Skin epidermis (tissue), 12 donors: ENCODE data around the gene FAM89B.

Experiments used
- H3K27ac ChIP-seq, 21 experiments: fragments of 200-600 bp; sonication (generic) in 11 of 21; one replicate each; pipeline ENCODE4 v1.5.0; 2020; ENCODE audit warnings: mild to moderate bottlenecking in 3 of 21, inconsistent platforms in 2 of 21, moderate library complexity in 2 of 21
- H3K4me3 ChIP-seq, 7 experiments: fragments of 200-600 bp; sonication (generic) in 2 of 7; one replicate each; pipeline ENCODE4 v1.5.0; 2020; ENCODE audit warnings: inconsistent platforms in 2 of 7, mild to moderate bottlenecking in 2 of 7, moderate library complexity in 1 of 7

The FAM89B gene

DNA sequence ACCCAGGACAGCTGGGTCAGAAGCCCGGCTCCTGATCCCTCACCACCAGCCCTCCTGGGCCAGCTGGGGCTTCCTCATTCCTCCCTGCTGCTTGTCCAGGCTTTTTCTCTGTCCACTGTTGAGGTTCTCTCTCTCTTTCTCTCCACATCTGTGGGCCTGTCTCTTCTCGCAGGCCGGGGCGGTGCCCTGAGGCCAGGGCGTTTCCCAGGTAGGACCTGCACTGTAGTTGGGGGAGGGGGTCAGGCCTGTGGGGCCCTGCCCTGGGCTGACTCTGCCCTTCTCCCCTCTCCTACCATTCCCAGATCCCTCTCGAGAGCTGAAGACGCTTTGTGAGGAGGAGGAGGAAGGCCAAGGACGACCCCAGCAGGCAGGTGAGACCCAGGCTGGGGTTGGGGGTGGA is 8.4 kb downstream of the FAM89B start:
- peak overlapping the region in 1 of 21 experiments; percentile 9 for H3K27ac ChIP-seq
- no peak overlapping the region for H3K4me3 ChIP-seq

GRCh38 chr11:65581928-65582327 is 9.6 kb downstream of the FAM89B start:
- peak overlapping the region in 1 of 21 experiments; percentile 3 for H3K27ac ChIP-seq
- no peak overlapping the region for H3K4me3 ChIP-seq

DNA sequence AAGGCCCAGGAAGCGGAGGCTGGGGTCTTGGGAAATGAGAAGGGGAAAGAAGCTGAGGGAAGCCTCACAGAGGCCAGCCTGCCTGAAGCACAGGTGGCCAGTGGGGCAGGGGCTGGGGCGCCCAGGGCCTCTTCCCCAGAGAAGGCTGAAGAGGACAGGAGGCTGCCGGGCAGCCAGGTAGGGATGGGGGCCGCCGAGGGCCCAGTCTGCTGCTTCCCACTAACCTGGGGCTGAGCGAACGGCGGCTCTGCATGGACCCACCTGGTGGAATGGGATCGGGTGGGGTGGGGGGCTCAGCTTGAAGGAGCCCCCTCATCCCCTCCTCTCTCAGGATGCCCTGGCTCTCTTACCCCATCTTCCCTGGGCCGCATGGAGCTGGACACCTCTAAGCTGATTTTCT is 11.3 kb downstream of the FAM89B start:
- H3K27ac ChIP-seq = peak overlapping the region in 2 of 21 experiments; percentile 3 to 16

GRCh38 chr11:65584106-65584505 is 11.8 kb downstream of the FAM89B start:
- peak overlapping the region in 2 of 21 experiments; percentile 16 to 60 for H3K27ac ChIP-seq
- no peak overlapping the region for H3K4me3 ChIP-seq

More for the DNA sequence above, 11.3 kb downstream of the FAM89B start:
- H3K4me3 ChIP-seq = no peak overlapping the region

GRCh38 chr11:65584723-65585171 is 12.4 kb downstream of the FAM89B start:
- Histone ChIP-seq H3K4me3 (no peak overlapping the region), H3K27ac (peak overlapping the region in 1 of 21 experiments; percentile 60)

- Histone ChIP-seq H3K27ac (peak overlapping the region in 6 of 21 experiments; percentile 14 to 86 (median 80)), H3K4me3 (no peak overlapping the region)
Measured at GRCh38 chr11:65585396-65586246, 13.3 kb downstream of the FAM89B start.

GRCh38 chr11:65586247-65586630 is 13.9 kb downstream of the FAM89B start:
- Histone ChIP-seq H3K4me3 (no peak overlapping the region), H3K27ac (peak overlapping the region in 11 of 21 experiments; percentile 14 to 86 (median 78))

DNA sequence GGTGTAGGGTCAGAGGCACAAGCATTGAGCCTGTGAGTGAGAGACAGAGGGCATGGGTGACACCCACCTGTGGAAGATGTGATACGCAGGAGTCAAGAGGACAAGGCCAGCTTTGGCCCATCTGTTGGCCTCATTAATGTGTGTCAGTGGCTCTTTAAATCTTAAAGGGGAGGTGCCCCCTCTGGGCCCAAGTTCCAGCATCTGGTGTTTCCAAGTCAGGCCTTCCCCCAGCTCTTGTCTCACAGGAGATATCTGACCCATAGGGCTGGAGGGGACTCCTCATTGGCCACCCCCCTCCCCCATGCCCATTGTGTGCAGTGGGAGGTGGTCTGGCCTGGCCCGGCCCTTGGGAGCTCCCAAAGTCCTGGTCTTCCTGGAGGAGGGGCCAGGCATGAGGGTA is 14.3 kb downstream of the FAM89B start:
- Histone ChIP-seq H3K4me3 (peak overlapping the region in 1 of 7 experiments; percentile 5), H3K27ac (peak overlapping the region in 16 of 21 experiments; percentile 17 to 86 (median 73))

DNA sequence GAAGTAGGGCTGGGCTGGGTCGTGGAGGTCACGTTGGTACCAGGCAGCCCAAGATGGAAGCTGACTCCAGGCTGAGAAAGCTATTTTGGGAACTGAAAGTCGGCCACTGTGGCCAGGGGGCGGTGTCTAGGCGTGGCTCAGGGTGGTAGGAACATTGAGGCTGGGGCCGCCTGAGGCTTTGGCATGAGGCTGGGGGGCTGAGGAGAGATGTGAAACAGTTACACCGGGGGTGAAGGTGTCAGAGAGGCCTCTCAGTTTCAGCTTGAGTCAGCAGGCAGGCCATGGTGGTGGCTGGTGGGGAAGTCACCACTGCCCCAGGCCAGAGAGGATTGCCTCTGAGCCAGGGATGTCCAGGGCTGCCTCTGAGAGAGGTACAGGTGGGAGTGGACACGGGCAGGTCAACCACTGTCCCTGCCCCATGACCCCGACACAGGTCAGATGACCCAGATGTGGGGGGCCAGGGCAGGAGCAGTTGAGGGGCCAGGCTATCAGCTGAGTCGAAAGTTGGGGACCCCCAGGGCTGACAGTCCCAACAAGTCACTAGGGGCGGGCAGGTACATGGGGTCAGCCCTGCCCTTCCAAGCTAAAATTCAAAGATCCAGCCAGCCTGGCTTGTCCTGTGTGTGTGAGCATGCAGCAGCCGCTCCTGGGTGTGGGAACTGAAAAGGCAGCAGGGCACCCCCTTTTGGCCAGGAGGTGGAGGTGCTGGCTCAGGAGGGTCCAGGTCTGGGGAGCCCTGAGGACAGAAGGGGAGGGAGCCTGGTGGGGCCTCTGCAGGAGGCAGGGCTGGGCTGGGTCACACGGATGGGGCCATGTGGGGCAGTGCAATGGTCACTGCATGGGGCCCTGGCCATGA is 16.1 kb downstream of the FAM89B start:
- Histone ChIP-seq H3K27ac (peak overlapping the region in 20 of 21 experiments; percentile 17 to 86 (median 68)), H3K4me3 (no peak overlapping the region)

DNA sequence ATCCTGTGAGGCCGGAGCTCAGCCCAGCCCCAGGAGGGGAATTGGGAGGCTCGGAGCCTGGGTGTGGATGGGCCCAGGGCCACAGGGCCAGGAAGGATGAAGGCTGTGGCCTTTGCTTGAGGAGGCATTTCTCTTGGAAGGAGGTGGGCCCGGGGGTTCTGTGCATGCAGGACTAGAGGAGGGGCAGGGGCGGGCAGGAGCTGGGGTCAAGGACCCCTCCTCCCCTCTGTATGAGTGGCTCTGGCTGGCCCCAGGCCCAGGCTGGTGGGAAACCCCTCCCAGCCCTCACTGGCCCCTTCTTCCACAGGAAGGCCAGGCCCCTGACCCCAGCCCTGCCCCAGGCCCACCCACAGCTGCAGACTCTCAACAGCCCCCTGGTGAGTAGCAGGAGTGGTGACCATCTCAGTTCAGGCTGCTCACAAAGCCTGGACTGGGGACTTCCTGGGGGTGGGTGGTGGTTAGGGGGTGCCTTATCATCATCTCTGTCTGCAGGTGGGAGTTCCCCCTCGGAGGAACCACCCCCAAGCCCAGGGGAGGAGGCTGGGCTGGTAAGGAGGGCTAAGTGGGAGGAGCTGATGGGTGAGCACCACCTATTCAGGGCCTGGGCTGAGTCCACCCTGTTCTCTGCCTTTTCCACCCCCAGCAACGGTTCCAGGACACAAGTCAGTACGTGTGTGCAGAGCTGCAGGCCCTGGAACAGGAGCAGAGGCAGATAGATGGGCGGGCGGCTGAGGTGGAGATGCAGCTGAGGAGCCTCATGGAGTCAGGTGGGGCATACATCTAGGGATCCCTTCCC is 17.3 kb downstream of the FAM89B start:
- Histone ChIP-seq H3K27ac (peak overlapping the region in 3 of 21 experiments; percentile 11 to 84 (median 72)), H3K4me3 (no peak overlapping the region)

DNA sequence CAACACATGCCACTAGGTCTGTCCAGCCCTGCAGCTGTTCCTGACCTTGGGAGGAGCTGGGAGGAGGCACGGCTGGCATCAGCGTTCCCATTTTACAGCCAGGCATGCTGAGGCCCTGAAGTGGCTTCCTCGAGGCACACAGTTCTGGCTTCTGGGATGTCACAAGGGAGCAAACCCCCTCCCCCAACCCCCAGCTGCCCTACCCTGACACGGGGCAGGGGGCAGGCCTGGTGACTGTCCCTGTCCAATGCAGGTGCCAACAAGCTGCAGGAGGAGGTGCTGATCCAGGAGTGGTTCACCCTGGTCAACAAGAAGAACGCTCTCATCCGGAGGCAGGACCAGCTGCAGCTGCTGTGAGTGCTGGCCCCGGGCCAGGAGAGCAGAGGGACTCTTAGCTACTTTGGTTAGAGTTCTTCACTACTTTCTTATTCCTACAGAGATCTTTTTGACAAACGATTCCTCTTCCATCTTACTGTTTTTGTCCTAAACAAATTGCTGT is 18.0 kb downstream of the FAM89B start:
- H3K4me3 ChIP-seq = no peak overlapping the region

DNA sequence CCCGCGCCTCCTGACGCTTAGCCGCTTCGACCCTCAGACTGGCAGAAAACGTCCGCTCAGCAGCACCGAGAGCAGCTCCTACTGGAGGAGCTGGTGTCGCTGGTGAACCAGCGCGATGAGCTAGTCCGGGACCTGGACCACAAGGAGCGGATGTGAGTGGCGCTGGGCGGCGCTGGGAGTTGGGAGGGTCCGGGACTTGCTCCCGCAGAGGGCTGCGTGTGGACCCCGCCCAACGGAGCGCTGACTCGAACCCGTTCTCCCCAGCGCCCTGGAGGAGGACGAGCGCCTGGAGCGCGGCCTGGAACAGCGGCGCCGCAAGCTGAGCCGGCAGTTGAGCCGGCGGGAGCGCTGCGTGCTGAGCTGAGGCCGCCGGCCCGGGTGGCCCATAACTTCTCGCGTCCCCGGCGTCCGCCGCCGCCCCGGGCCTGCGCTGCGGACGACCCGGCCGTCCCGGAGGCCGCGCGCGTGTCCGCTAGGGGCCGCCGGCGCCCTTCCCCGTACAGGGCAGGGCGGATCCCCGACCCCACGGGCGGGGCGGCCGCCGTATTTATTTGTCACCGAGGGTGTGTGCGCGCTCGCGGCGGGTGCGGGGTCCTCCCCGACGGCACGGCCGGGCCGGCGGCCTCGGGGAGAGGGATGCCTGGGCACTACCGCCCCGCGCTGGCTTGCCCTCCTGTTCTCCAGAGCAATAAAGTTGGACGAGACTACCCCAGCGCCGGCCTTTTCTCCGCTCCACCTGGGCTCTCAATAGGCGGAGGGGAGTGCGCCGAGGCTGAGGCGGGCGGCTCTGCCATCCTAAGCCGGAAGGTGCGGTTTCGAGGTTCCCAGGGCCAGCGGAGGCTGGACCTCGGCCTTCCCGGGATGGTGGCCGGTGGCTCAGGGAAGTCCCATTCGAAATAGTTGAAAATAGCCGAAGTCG is 19.9 kb downstream of the FAM89B start:
- Histone ChIP-seq H3K27ac (peak overlapping the region in 11 of 21 experiments; percentile 16 to 73 (median 45)), H3K4me3 (peak overlapping the region in 1 of 7 experiments; percentile 21)

More for the DNA sequence above, 18.0 kb downstream of the FAM89B start:
- no peak overlapping the region for H3K27ac ChIP-seq

DNA sequence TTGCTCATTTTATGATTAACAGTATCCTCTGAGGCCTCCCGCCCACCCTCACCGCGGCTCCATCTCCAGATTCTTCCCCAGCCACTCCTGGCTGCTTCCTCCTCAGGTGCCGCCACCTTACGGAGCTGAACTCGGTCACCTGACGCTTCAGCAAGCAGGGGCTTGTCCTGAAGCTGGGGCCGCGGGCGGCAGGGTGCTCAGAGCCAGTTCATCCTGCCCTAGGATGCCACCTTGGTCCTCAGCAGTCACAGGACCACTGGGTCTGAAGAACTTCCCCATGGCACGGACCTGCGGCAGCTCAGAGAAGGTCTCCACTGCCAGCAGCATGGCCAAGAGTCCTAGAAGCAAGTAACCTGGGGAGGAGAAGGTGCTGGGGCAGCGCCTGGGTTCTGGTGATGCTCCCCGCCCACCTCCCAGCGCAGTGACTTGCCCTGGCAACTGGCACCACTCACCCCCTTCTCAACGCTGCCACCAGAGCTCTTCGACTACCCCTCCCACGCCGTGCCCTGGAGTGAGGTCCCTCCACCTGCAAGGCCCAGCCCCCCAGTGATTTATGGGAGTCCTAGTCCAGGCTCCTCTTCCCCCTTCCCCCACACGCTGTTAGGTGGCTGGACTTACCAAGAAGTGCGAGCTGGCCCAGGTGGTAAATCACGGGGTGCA is 20.6 kb downstream of the FAM89B start:
- Histone ChIP-seq H3K4me3 (peak overlapping the region in 1 of 7 experiments; percentile 21), H3K27ac (peak overlapping the region in 12 of 21 experiments; percentile 11 to 73 (median 45))

- H3K4me3 ChIP-seq = no peak overlapping the region
- peak overlapping the region in 10 of 21 experiments; percentile 1 to 81 (median 17) for H3K27ac ChIP-seq
Measured at GRCh38 chr11:65593518-65594414, 21.4 kb downstream of the FAM89B start.

DNA sequence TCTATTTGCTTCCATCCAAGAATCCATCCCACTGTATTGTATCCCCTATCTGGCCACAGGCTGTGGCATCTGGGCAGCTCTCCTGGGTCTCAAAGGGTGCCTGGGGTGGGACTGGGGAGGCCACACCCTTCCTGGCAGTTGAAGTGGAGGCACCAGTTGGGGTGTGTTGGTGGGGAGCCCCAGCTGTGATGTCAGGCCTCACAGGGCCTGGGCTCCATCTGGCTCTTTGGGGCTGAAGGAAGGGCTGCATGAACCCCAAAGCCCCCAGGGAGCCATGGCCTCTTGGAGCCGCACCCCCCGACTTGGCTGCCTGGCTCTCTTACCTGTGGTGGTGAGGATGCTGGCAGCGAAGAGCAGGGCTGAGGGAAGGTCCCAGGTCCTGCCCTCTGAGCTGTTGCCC is 22.8 kb downstream of the FAM89B start:
- Histone ChIP-seq H3K4me3 (peak overlapping the region in 3 of 7 experiments; percentile 0 to 27 (median 12)), H3K27ac (peak overlapping the region in 18 of 21 experiments; percentile 12 to 88 (median 68))

GRCh38 chr11:65595543-65596281 is 23.4 kb downstream of the FAM89B start, which contains the start of gene KCNK7:
Gene KCNK7, minus strand, starts transcription at chr11:65595800. Its CDS starts 28 bp downstream, at chr11:65595772.
- Histone ChIP-seq H3K4me3 (peak within 1 kb of the TSS in 3 of 7 experiments; percentile 0 to 27 (median 12)), H3K27ac (peak within 1 kb of the TSS in 18 of 21 experiments; percentile 12 to 88 (median 68))
